Loucy (cell line): ENCODE results near the gene ELP2.

ENCODE experiments used
- H2AFZ ChIP-seq: fragments of 200-600 bp; sonication (generic); 2 replicates; pipeline ENCODE4 v1.6.0; 2016; ENCODE audit warnings: antibody characterized with exemption, mild to moderate bottlenecking, low read length, moderate library complexity
- H3F3A ChIP-seq: fragments of 200-600 bp; 2 replicates; pipeline ENCODE4 v1.6.0; 2016; ENCODE audit warnings: antibody characterized with exemption, low read depth, mild to moderate bottlenecking
- H3K27me3 ChIP-seq: fragments of 200-600 bp; sonication (generic); 2 replicates; pipeline ENCODE4 v1.6.1; 2014; ENCODE audit warnings: low read length, mild to moderate bottlenecking; ENCODE audit not compliant: insufficient read depth, poor library complexity, severe bottlenecking
- H3K36me3 ChIP-seq: fragments of 200-600 bp; sonication (generic); 2 replicates; pipeline ENCODE4 v1.6.1; 2016; ENCODE audit warnings: low read length; ENCODE audit not compliant: insufficient read depth
- H3K4me1 ChIP-seq: fragments of 200-600 bp; sonication (generic); 2 replicates; pipeline ENCODE4 v1.5.1; 2014; ENCODE audit warnings: low read length, mild to moderate bottlenecking; ENCODE audit not compliant: insufficient read depth, poor library complexity, severe bottlenecking
- H3K4me2 ChIP-seq: fragments of 200-600 bp; sonication (generic); 2 replicates; pipeline ENCODE4 v1.6.0; 2014; ENCODE audit warnings: antibody characterized with exemption, low read length, low read depth, mild to moderate bottlenecking; ENCODE audit not compliant: poor library complexity, severe bottlenecking
- H3K4me3 ChIP-seq: fragments of 200-600 bp; sonication (generic); 2 replicates; pipeline ENCODE4 v1.5.1; 2014; ENCODE audit warnings: low read length, mild to moderate bottlenecking, mixed read lengths; ENCODE audit not compliant: poor library complexity, severe bottlenecking
- H3K79me2 ChIP-seq: fragments of 200-600 bp; sonication (generic); 2 replicates; pipeline ENCODE4 v1.6.1; 2014; ENCODE audit warnings: low read length; ENCODE audit not compliant: insufficient read depth
- H3K9ac ChIP-seq: fragments of 200-600 bp; sonication (generic); 2 replicates; pipeline ENCODE4 v1.6.0; 2014; ENCODE audit warnings: mild to moderate bottlenecking, low read depth, low read length, moderate library complexity; ENCODE audit not compliant: poor library complexity, severe bottlenecking
- H3K9me2 ChIP-seq: fragments of 200-600 bp; sonication (generic); replicated peaks from 2 replicates; pipeline ENCODE4 v1.6.1; 2016; ENCODE audit warnings: low read depth, low read length, mixed read lengths
- H3K9me3 ChIP-seq: fragments of 200-600 bp; sonication (generic); 2 replicates; pipeline ENCODE4 v1.6.1; 2014; ENCODE audit warnings: mild to moderate bottlenecking, antibody characterized with exemption, low read length, low read depth; ENCODE audit not compliant: insufficient read depth
- H4K20me1 ChIP-seq: fragments of 200-600 bp; sonication (generic); 2 replicates; pipeline ENCODE4 v1.6.0; 2014; ENCODE audit warnings: antibody characterized with exemption, low read length, mild to moderate bottlenecking; ENCODE audit not compliant: insufficient read depth, poor library complexity, severe bottlenecking
- EZH2phosphoT487 ChIP-seq: fragments of 200-600 bp; IDR thresholded peaks from 2 replicates; pipeline ENCODE4 v1.6.1; 2018; ENCODE audit warnings: antibody characterized with exemption, mild to moderate bottlenecking, moderate library complexity, borderline replicate concordance
- TF ChIP-seq, protein P1 (sequence below): fragments of 200-600 bp; sonication (generic); conservative IDR thresholded peaks from 2 replicates; pipeline ENCODE4 v1.5.1; 2014; ENCODE audit warnings: mild to moderate bottlenecking, antibody characterized with exemption, low read length

Gene ELP2

GRCh38 chr18:36143391-36143790 lies 13.7 kb downstream of the ELP2 start:
- H3K4me3 ChIP-seq, result no peak overlapping the region
- peaks cover 86% of the 10 kb centered on the region for H3K36me3 ChIP-seq
- H3F3A ChIP-seq, result no peaks in the 10 kb centered on the region
- no peak overlapping the region for H3K4me2 ChIP-seq
- no peaks in the 10 kb centered on the region for H3K4me1 ChIP-seq
- no peaks in the 10 kb centered on the region for H3K79me2 ChIP-seq
- no peak for TF ChIP-seq EZH2phosphoT487
- TF ChIP-seq, protein P1, sequence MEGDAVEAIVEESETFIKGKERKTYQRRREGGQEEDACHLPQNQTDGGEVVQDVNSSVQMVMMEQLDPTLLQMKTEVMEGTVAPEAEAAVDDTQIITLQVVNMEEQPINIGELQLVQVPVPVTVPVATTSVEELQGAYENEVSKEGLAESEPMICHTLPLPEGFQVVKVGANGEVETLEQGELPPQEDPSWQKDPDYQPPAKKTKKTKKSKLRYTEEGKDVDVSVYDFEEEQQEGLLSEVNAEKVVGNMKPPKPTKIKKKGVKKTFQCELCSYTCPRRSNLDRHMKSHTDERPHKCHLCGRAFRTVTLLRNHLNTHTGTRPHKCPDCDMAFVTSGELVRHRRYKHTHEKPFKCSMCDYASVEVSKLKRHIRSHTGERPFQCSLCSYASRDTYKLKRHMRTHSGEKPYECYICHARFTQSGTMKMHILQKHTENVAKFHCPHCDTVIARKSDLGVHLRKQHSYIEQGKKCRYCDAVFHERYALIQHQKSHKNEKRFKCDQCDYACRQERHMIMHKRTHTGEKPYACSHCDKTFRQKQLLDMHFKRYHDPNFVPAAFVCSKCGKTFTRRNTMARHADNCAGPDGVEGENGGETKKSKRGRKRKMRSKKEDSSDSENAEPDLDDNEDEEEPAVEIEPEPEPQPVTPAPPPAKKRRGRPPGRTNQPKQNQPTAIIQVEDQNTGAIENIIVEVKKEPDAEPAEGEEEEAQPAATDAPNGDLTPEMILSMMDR, result no peak
- H3K9ac ChIP-seq, result no peak overlapping the region
- no peaks in the 10 kb centered on the region for H3K9me2 ChIP-seq
- no peak overlapping the region for H2AFZ ChIP-seq
- H3K9me3 ChIP-seq, result no peaks in the 10 kb centered on the region
- no peaks in the 10 kb centered on the region for H4K20me1 ChIP-seq
- no peaks in the 10 kb centered on the region for H3K27me3 ChIP-seq

GRCh38 chr18:36149514-36150289 lies 20.0 kb downstream of the ELP2 start:
- Histone ChIP-seq H3K9ac (no peak overlapping the region), H3K9me3 (no peaks in the 10 kb centered on the region), H3K4me1 (no peaks in the 10 kb centered on the region), H3K36me3 (peaks cover 84% of the 10 kb centered on the region; the same call in 1 of the 2 replicates), H3K9me2 (no peaks in the 10 kb centered on the region), H3K4me3 (no peak overlapping the region), H3F3A (no peaks in the 10 kb centered on the region), H3K79me2 (no peaks in the 10 kb centered on the region), H4K20me1 (no peaks in the 10 kb centered on the region), H3K27me3 (no peaks in the 10 kb centered on the region), H2AFZ (no peak overlapping the region), H3K4me2 (no peak overlapping the region)
- TF ChIP-seq EZH2phosphoT487, result no peak
- TF ChIP-seq, protein P1, result no peak

GRCh38 chr18:36152781-36153180 lies 23.1 kb downstream of the ELP2 start:
- H3K9me3 ChIP-seq, result no peaks in the 10 kb centered on the region
- H3K4me2 ChIP-seq, result no peak overlapping the region
- no peak overlapping the region for H2AFZ ChIP-seq
- H3K9ac ChIP-seq, result no peak overlapping the region
- H3K4me3 ChIP-seq, result no peak overlapping the region
- H3K4me1 ChIP-seq, result no peaks in the 10 kb centered on the region
- H3K79me2 ChIP-seq, result no peaks in the 10 kb centered on the region
- no peaks in the 10 kb centered on the region for H3K9me2 ChIP-seq
- no peaks in the 10 kb centered on the region for H4K20me1 ChIP-seq
- H3F3A ChIP-seq, result no peaks in the 10 kb centered on the region
- peaks cover 84% of the 10 kb centered on the region; the same call in 1 of the 2 replicates for H3K36me3 ChIP-seq
- no peaks in the 10 kb centered on the region for H3K27me3 ChIP-seq
- TF ChIP-seq, protein P1, result no peak
- no peak for TF ChIP-seq EZH2phosphoT487
